Peyer's patch (tissue), 4 donors: Measurements from ENCODE around the gene MGAT5B. TPM values are rescaled to one million over a fixed set of nuclear protein-coding genes. Genes with fewer than 3 reads are reported as not detected.

Experiments
- DNase-seq, 3 donors: peaks; one replicate each; pipeline ENCODE4 v3.0.0-alpha.2; 2017 to 2019
- H3K27ac ChIP-seq, 4 donors: fragments of 200-600 bp; sonication (generic); one replicate each; pipeline ENCODE4 v1.5.1; 2016 to 2019
- H3K27me3 ChIP-seq, 2 donors: fragments of 200-600 bp; sonication (generic); one replicate each; pipeline ENCODE4 v1.5.1; 2019
- H3K36me3 ChIP-seq, 3 donors: fragments of 200-600 bp; sonication (generic); one replicate each; pipeline ENCODE4 v1.5.1; 2016 to 2019
- H3K4me1 ChIP-seq, 4 donors: fragments of 200-600 bp; sonication (generic); one replicate each; pipeline ENCODE4 v1.5.1; 2016 to 2019
- H3K4me3 ChIP-seq, 4 donors: fragments of 200-600 bp; sonication (generic); 1 replicate in 3 of 4; 2 replicates in 1 of 4; pipeline ENCODE4 v1.5.1; 2016 to 2019; ENCODE audit warnings: mild to moderate bottlenecking in 1 of 4
- H3K9me3 ChIP-seq, 4 donors: fragments of 200-600 bp; sonication (generic); one replicate each; pipeline ENCODE4 v1.5.1; 2016 to 2019; ENCODE audit warnings: mild to moderate bottlenecking in 1 of 4
- CTCF ChIP-seq, 6 experiments: fragments of 450-650 bp in 4 of 6; fragments of 200-600 bp in 2 of 6; sonication (generic) in 1 of 6; IDR thresholded peaks; one replicate each; pipeline ENCODE4 v1.5.1; 2017 to 2019; ENCODE audit warnings: antibody characterized with exemption in 6 of 6, mild to moderate bottlenecking in 3 of 6, moderate library complexity in 1 of 6
- POLR2A ChIP-seq, 2 donors: fragments of 450-650 bp; IDR thresholded peaks; one replicate each; pipeline ENCODE4 v1.5.1; 2017; ENCODE audit warnings: antibody characterized with exemption in 2 of 2, mild to moderate bottlenecking in 2 of 2, moderate library complexity in 2 of 2
- total RNA-seq, 4 donors: library from RNA; depleted of rRNA; stranded (reverse); fragments of >200 nt; gene quantifications; one replicate each; pipeline ENCODE4 v1.1.0, GENCODE V29; 2016

MGAT5B gene
- total RNA-seq, 4 donors from 2014 or later: 0.27 to 6.6 (median 0.47) TPM; not detected in 1

GRCh38 chr17:76868669-76869495 is 678 bp downstream of the MGAT5B start:
- no peak for DNase-seq
- H3K27me3 ChIP-seq: peaks cover 0 to 22% of the 10 kb centered on the region in 2 donors
- no peak overlapping the region for H3K27ac ChIP-seq
- H3K36me3 ChIP-seq: no peaks in the 10 kb centered on the region
- H3K4me1 ChIP-seq: peaks cover 0 to 20% (median 10%) of the 10 kb centered on the region in 4 donors
- TF ChIP-seq POLR2A (IDR thresholded peaks at IDR 0.05): no peak
- no peak for TF ChIP-seq CTCF (IDR thresholded peaks at IDR 0.05)
- H3K9me3 ChIP-seq: no peaks in the 10 kb centered on the region
- peak overlapping the region; percentile 12 to 59 (median 48) for H3K4me3 ChIP-seq

GRCh38 chr17:76869496-76870376 is 1.5 kb downstream of the MGAT5B start:
- H3K27ac ChIP-seq: no peak overlapping the region
- no peaks in the 10 kb centered on the region for H3K36me3 ChIP-seq
- no peak for DNase-seq
- peaks cover 0 to 22% of the 10 kb centered on the region in 2 donors for H3K27me3 ChIP-seq
- no peaks in the 10 kb centered on the region for H3K9me3 ChIP-seq
- no peak for TF ChIP-seq CTCF (IDR thresholded peaks at IDR 0.05)
- no peak for TF ChIP-seq POLR2A (IDR thresholded peaks at IDR 0.05)
- H3K4me1 ChIP-seq: peaks cover 0 to 20% (median 10%) of the 10 kb centered on the region in 4 donors
- peak overlapping the region in 1 of 4 donors; percentile 44 for H3K4me3 ChIP-seq

- H3K4me3 ChIP-seq: no peak overlapping the region
- no peak for TF ChIP-seq CTCF (IDR thresholded peaks at IDR 0.05)
- no peak for TF ChIP-seq POLR2A (IDR thresholded peaks at IDR 0.05)
These were observed 2.1 kb downstream of the MGAT5B start for GRCh38 chr17:76870377-76870714.

GRCh38 chr17:76871668-76872067 is 3.5 kb downstream of the MGAT5B start:
- no peaks in the 10 kb centered on the region for H3K36me3 ChIP-seq
- peaks cover 0 to 3% (median 0%) of the 10 kb centered on the region in 4 donors for H3K9me3 ChIP-seq
- peaks cover 0 to 22% of the 10 kb centered on the region in 2 donors for H3K27me3 ChIP-seq
- no peak for DNase-seq
- H3K27ac ChIP-seq: no peak overlapping the region
- no peak for TF ChIP-seq POLR2A (IDR thresholded peaks at IDR 0.05)
- no peak for TF ChIP-seq CTCF (IDR thresholded peaks at IDR 0.05)
- peaks cover 0 to 20% (median 10%) of the 10 kb centered on the region in 4 donors for H3K4me1 ChIP-seq
- H3K4me3 ChIP-seq: no peak overlapping the region

More at GRCh38 chr17:76870377-76870714, 2.1 kb downstream of the MGAT5B start:
- H3K4me1 ChIP-seq: peaks cover 0 to 20% (median 10%) of the 10 kb centered on the region in 4 donors
- H3K27ac ChIP-seq: no peak overlapping the region
- peaks cover 0 to 22% of the 10 kb centered on the region in 2 donors for H3K27me3 ChIP-seq
- no peaks in the 10 kb centered on the region for H3K36me3 ChIP-seq
- DNase-seq: no peak
- H3K9me3 ChIP-seq: no peaks in the 10 kb centered on the region

- DNase-seq: no peak
- H3K9me3 ChIP-seq: peaks cover 0 to 3% (median 0%) of the 10 kb centered on the region in 4 donors
- no peak overlapping the region for H3K27ac ChIP-seq
- no peak overlapping the region for H3K4me3 ChIP-seq
- peaks cover 0 to 20% (median 10%) of the 10 kb centered on the region in 4 donors for H3K4me1 ChIP-seq
- TF ChIP-seq POLR2A (IDR thresholded peaks at IDR 0.05): no peak
- TF ChIP-seq CTCF (IDR thresholded peaks at IDR 0.05): no peak
- H3K27me3 ChIP-seq: peaks cover 0 to 22% of the 10 kb centered on the region in 2 donors
- no peaks in the 10 kb centered on the region for H3K36me3 ChIP-seq
These were observed 4.1 kb downstream of the MGAT5B start for GRCh38 chr17:76872221-76872873.
